ENCODE measurements around the gene PSMG2.

GRCh38 chr18:12657684-12658425, 45.0 kb upstream of the PSMG2 start, which contains the start of gene SPIRE1:
- peak in 2 of 3 experiments; percentile 3 to 18 for TF ChIP-seq CTCF (IDR thresholded peaks at IDR 0.05)
- TF ChIP-seq POLR2A (IDR thresholded peaks at IDR 0.05; ENCODE audit: low read depth): no peak
- peak; percentile 35 to 67 for TF ChIP-seq POLR2AphosphoS5 (IDR thresholded peaks at IDR 0.05)
- TF ChIP-seq EP300 (IDR thresholded peaks at IDR 0.05): no peak
